Right lobe of liver (tissue), 6 donors: Measurements from ENCODE around the gene HES2. TPM values are rescaled to one million over a fixed set of nuclear protein-coding genes. Genes with fewer than 3 reads are reported as not detected.
A peak's percentile ranks its signal among the peaks of the same experiment; 100 is the strongest.

Source experiments
- ATAC-seq, 4 donors: fragments of 200-7000 bp; cut with Tn5 transposase; one replicate each; pipeline ENCODE4 v1.9.1; 2020; ENCODE audit warnings: mild to moderate bottlenecking in 4 of 4, moderate library complexity in 4 of 4
- DNase-seq, 3 donors: peaks; one replicate each; pipeline ENCODE4 v3.0.0-alpha.2; 2020
- H3K27ac ChIP-seq, 3 donors: fragments of 200-600 bp; one replicate each; pipeline ENCODE4 v1.8.0; 2022
- H3K27me3 ChIP-seq, 2 donors: fragments of 200-600 bp; one replicate each; pipeline ENCODE4 v1.8.0; 2022
- H3K36me3 ChIP-seq, 4 donors: fragments of 200-600 bp; sonication (generic) in 1 of 4; one replicate each; pipeline versions ENCODE4 v1.5.1 to v1.8.0; 2017 to 2022; ENCODE audit warnings: control low read depth in 1 of 4
- H3K4me1 ChIP-seq, 4 donors: fragments of 200-600 bp; sonication (generic) in 1 of 4; one replicate each; pipeline versions ENCODE4 v1.5.1 to v1.8.0; 2017 to 2022; ENCODE audit warnings: control low read depth in 1 of 4
- H3K4me3 ChIP-seq, 3 donors: fragments of 200-600 bp; one replicate each; pipeline ENCODE4 v1.8.0; 2022
- H3K9me3 ChIP-seq, 4 donors: fragments of 200-600 bp; sonication (generic) in 1 of 4; one replicate each; pipeline versions ENCODE4 v1.5.1 to v1.8.0; 2017 to 2022; ENCODE audit warnings: control low read depth in 1 of 4
- CTCF ChIP-seq, 4 donors: fragments of 200-600 bp in 3 of 4; fragments of 450-650 bp in 1 of 4; IDR thresholded peaks; one replicate each; pipeline versions ENCODE4 v1.5.1 to v1.8.0; 2016 to 2022; ENCODE audit warnings: antibody characterized with exemption in 4 of 4, mild to moderate bottlenecking in 2 of 4
- POLR2A ChIP-seq: fragments of 450-650 bp; IDR thresholded peaks from one replicate; pipeline ENCODE4 v1.6.1; 2017; ENCODE audit warnings: antibody characterized with exemption, mild to moderate bottlenecking
- WGBS: methylation state at CpG from one replicate; pipeline ENCODE4 v1.1.6; 2018; ENCODE audit warnings: low coverage, low lambda C conversion rate; ENCODE audit not compliant: insufficient coverage; ENCODE audit errors: missing lambda C conversion rate; 5-methylcytosine and 5-hydroxymethylcytosine counted together
- intact Hi-C, 2 donors: fragments of 100-400 bp; cut with DNase I; formaldehyde crosslinking; loops; one replicate each; pipeline versions ENCODE4 v1.11.2 to v1.14.1; 2022
- total RNA-seq, 6 experiments: library from RNA; depleted of rRNA in 2 of 6; stranded (reverse); fragments of >200 nt in 2 of 6; fragmentation: NEBNext Ultra II Directional in 3 of 6; extraction: Animal tissue kit (Norgen Biotek cat#: 25700) in 3 of 6; gene quantifications; one replicate each; pipeline versions ENCODE4 v1.1.0 to v1.2.4, GENCODE V29; 2016 to 2023
- donor health status: DM: no; HTN: yes; CAD: no.
- donor health status: DM: no; HTN: no; CAD: no.
- donor health status: DM: no; HTN: no; CAD: no.
- donor health status: DM: no; HTN: yes; CAD: no.
- donor health status: DM: no; HTN: yes; CAD: no.

HES2 gene
- total RNA-seq, 6 experiments from 2014 or later: 0.27 to 1.2 (median 0.68) TPM; not detected in 3

DNA sequence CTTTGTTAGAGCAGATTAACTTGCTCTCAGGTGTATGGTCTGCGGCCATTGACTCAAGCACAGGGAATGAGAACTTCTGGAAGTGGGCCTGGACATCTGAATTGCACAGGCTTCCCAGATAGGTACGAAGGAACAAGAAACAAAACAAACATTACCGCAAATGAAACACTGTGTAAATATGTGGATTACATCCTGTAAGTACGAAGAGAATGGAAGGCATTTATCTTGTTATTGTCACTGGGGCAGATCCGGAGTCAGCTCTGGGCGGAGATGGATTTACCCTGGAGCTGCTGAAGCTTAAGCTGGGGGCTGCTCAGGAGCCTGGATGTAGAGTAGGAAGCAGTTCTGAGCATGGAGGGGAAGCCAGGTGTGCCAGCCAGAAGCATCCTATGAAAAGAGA, 6.8 kb downstream of the HES2 start:
- ATAC-seq: no peak
- H3K9me3 ChIP-seq: no peaks in the 10 kb centered on the region
- H3K27ac ChIP-seq: no peak overlapping the region
- H3K4me3 ChIP-seq: no peak overlapping the region
- H3K4me1 ChIP-seq: peaks cover 0 to 11% (median 3%) of the 10 kb centered on the region in 4 donors
- no peak for DNase-seq
- WGBS: 38% methylated on average over 6 of the region's 6 CpGs
- TF ChIP-seq POLR2A: no peak
- no peak for TF ChIP-seq CTCF (IDR thresholded peaks at IDR 0.05)
- no peaks in the 10 kb centered on the region for H3K27me3 ChIP-seq
- H3K36me3 ChIP-seq: no peaks in the 10 kb centered on the region
- intact Hi-C loops: no loop called here

GRCh38 chr1:6410248-6410893, 9.3 kb downstream of the HES2 start:
- no peak for TF ChIP-seq CTCF (IDR thresholded peaks at IDR 0.05)
- no peak for TF ChIP-seq POLR2A
- intact Hi-C loops: no loop called here

DNA sequence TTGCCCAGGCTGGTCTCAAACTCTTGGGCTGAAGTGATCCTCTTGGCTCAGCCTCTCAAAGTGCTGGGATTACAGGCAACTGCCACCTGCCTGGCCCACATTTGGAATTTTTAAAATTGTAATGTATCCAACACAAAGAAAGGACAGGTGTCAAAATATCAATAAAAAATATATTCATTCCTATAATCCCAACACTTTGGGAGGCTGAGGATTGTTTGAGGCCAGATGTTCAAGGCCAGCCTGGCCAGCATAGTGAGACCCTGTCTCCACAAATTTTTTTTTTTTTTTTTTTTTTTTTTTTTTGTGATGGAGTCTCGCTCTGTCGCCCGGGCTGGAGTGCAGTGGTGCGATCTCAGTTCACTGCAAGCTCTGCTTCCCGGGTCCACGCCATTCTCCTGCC, 10.0 kb downstream of the HES2 start:
- H3K4me1 ChIP-seq: peaks cover 0 to 11% (median 3%) of the 10 kb centered on the region in 4 donors
- TF ChIP-seq POLR2A (no peak), CTCF (IDR thresholded peaks at IDR 0.05) (no peak)
- no peaks in the 10 kb centered on the region for H3K36me3 ChIP-seq
- intact Hi-C loops: loop anchor here in 1 of 2 donors (5.0 kb wide), 1 partner anchor 162 kb away; no protein-coding TSS in a partner anchor
- ATAC-seq (no peak), DNase-seq (no peak)
- WGBS: 72% methylated on average over 2 of the region's 6 CpGs
- no peaks in the 10 kb centered on the region for H3K9me3 ChIP-seq
- no peak overlapping the region for H3K4me3 ChIP-seq
- no peak overlapping the region for H3K27ac ChIP-seq
- no peaks in the 10 kb centered on the region for H3K27me3 ChIP-seq

More at GRCh38 chr1:6410248-6410893, 9.3 kb downstream of the HES2 start:
- no peak overlapping the region for H3K4me3 ChIP-seq
- 49% methylated on average over 13 of the region's 13 CpGs for whole genome bisulfite sequencing
- no peaks in the 10 kb centered on the region for H3K27me3 ChIP-seq
- peak in 1 of 3 donors; percentile 46 for DNase-seq
- no peaks in the 10 kb centered on the region for H3K9me3 ChIP-seq
- peaks cover 0 to 11% (median 3%) of the 10 kb centered on the region in 4 donors for H3K4me1 ChIP-seq
- H3K27ac ChIP-seq: no peak overlapping the region
- H3K36me3 ChIP-seq: no peaks in the 10 kb centered on the region
- peak; percentile 87 to 92 (median 89) for ATAC-seq

- intact Hi-C loops: loop anchor here in 1 of 2 donors (5.0 kb wide), 1 partner anchor 162 kb away; no protein-coding TSS in a partner anchor
- DNase-seq: no peak
- no peaks in the 10 kb centered on the region for H3K9me3 ChIP-seq
- WGBS: 76% methylated on average over 4 of the region's 4 CpGs
- H3K4me1 ChIP-seq: peaks cover 0 to 11% (median 3%) of the 10 kb centered on the region in 4 donors
- ATAC-seq: no peak
- H3K27ac ChIP-seq: no peak overlapping the region
- H3K4me3 ChIP-seq: no peak overlapping the region
- H3K27me3 ChIP-seq: no peaks in the 10 kb centered on the region
- H3K36me3 ChIP-seq: no peaks in the 10 kb centered on the region
- TF ChIP-seq CTCF (IDR thresholded peaks at IDR 0.05) (no peak), POLR2A (no peak)
Measured at GRCh38 chr1:6409053-6409452, 10.7 kb downstream of the HES2 start.
